OCI-LY3 (cell line): ENCODE results near the gene PDLIM3.

ENCODE experiments used
- EZH2phosphoT487 ChIP-seq: fragments of 200-600 bp; shearing (Covaris generic); IDR thresholded peaks from 2 replicates; pipeline ENCODE4 v1.6.1; 2018; ENCODE audit warnings: antibody characterized with exemption, mixed run types, low read depth
- TF ChIP-seq, protein P1 (sequence below): fragments of 200-600, 300-600 bp; sonication (generic); IDR thresholded peaks from 2 replicates; pipeline ENCODE4 v1.5.1; 2014; ENCODE audit warnings: antibody characterized with exemption, low read length, low read depth

DNA sequence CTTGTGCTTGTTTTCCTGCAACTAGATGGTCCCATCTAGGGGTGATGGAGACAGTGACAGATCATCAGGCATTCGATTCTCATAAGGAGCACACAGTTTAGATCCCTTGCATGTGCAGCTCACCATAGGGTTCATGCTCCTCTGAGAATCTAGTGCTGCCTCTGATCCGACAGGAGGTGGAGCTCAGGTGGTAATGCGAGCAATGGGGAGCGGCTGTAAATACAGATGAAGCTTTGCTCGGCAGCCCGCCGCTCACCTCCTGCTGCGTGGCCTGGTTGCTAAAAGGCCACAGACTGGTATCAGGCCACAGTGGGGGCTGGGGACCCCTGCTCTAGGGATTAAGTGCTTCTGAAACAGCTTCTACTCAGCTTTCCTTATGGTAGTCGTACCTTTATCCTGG, 35.3 kb downstream of the PDLIM3 start:
- TF ChIP-seq, protein P1, sequence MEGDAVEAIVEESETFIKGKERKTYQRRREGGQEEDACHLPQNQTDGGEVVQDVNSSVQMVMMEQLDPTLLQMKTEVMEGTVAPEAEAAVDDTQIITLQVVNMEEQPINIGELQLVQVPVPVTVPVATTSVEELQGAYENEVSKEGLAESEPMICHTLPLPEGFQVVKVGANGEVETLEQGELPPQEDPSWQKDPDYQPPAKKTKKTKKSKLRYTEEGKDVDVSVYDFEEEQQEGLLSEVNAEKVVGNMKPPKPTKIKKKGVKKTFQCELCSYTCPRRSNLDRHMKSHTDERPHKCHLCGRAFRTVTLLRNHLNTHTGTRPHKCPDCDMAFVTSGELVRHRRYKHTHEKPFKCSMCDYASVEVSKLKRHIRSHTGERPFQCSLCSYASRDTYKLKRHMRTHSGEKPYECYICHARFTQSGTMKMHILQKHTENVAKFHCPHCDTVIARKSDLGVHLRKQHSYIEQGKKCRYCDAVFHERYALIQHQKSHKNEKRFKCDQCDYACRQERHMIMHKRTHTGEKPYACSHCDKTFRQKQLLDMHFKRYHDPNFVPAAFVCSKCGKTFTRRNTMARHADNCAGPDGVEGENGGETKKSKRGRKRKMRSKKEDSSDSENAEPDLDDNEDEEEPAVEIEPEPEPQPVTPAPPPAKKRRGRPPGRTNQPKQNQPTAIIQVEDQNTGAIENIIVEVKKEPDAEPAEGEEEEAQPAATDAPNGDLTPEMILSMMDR = no peak
- no peak for TF ChIP-seq EZH2phosphoT487
